H9 (cell line): Measurements from ENCODE around the gene FAM204A. TPM values are rescaled to one million over a fixed set of nuclear protein-coding genes. Genes with fewer than 3 reads are reported as not detected.

Source experiments
- DNase-seq: peaks from one replicate; pipeline ENCODE4 v3.0.0-alpha.2; 2017
- H2AFZ ChIP-seq: one replicate; pipeline ENCODE4 v1.6.1; 2013; ENCODE audit warnings: mild to moderate bottlenecking, low read length, control low read depth, moderate library complexity
- H2AK5ac ChIP-seq: 2 replicates; pipeline ENCODE4 v1.6.1; 2013; ENCODE audit warnings: low read length, control low read depth, mixed read lengths; ENCODE audit not compliant: insufficient read length
- H2BK120ac ChIP-seq: one replicate; pipeline ENCODE4 v1.6.1; 2013; ENCODE audit warnings: low read depth, mild to moderate bottlenecking, low read length, control low read depth, inconsistent platforms; ENCODE audit not compliant: poor library complexity, severe bottlenecking
- H2BK12ac ChIP-seq: 2 replicates; pipeline ENCODE4 v1.6.1; 2013; ENCODE audit warnings: low read length, control low read depth, mixed read lengths, low read depth; ENCODE audit not compliant: insufficient read length
- H2BK15ac ChIP-seq: 2 replicates; pipeline ENCODE4 v1.6.1; 2013; ENCODE audit warnings: low read depth, low read length, control low read depth
- H2BK20ac ChIP-seq: one replicate; pipeline ENCODE4 v1.6.1; 2013; ENCODE audit warnings: low read depth, mild to moderate bottlenecking, low read length, control low read depth, inconsistent platforms; ENCODE audit not compliant: poor library complexity, severe bottlenecking
- H2BK5ac ChIP-seq: 2 replicates; pipeline ENCODE4 v1.6.1; 2013; ENCODE audit warnings: low read length, control low read depth, mixed read lengths; ENCODE audit not compliant: insufficient read length
- H3K14ac ChIP-seq: 2 replicates; pipeline ENCODE4 v1.6.1; 2013; ENCODE audit warnings: low read length, control low read depth; ENCODE audit not compliant: insufficient read depth
- H3K18ac ChIP-seq: 2 replicates; pipeline ENCODE4 v1.6.1; 2013; ENCODE audit warnings: low read depth, mild to moderate bottlenecking, mixed read lengths, low read length, control low read depth; ENCODE audit not compliant: insufficient read length
- H3K23ac ChIP-seq: 2 replicates; pipeline ENCODE4 v1.6.1; 2013; ENCODE audit warnings: low read length, control low read depth, mixed read lengths, low read depth; ENCODE audit not compliant: insufficient read length
- H3K23me2 ChIP-seq: 2 replicates; pipeline ENCODE4 v1.6.1; 2013; ENCODE audit warnings: low read depth, mild to moderate bottlenecking, mixed read lengths, low read length, control low read depth; ENCODE audit not compliant: insufficient read length, poor library complexity, severe bottlenecking
- H3K27ac ChIP-seq: 2 replicates; pipeline ENCODE4 v1.5.1; 2013; ENCODE audit warnings: low read length, control low read depth, mixed read lengths, low read depth; ENCODE audit not compliant: insufficient read length
- H3K27me3 ChIP-seq: 2 replicates; pipeline ENCODE4 v1.6.1; 2013; ENCODE audit warnings: low read length, control low read depth, inconsistent platforms; ENCODE audit not compliant: insufficient read depth
- H3K4ac ChIP-seq: 2 replicates; pipeline ENCODE4 v1.6.1; 2013; ENCODE audit warnings: low read depth, mild to moderate bottlenecking, control low read depth, inconsistent platforms, low read length, moderate library complexity
- H3K4me1 ChIP-seq: 2 replicates; pipeline ENCODE4 v1.6.1; 2013; ENCODE audit warnings: low read length, control low read depth, inconsistent platforms; ENCODE audit not compliant: insufficient read depth
- H3K4me2 ChIP-seq: 2 replicates; pipeline ENCODE4 v1.6.1; 2013; ENCODE audit warnings: low read length, control low read depth, mixed read lengths; ENCODE audit not compliant: insufficient read length, insufficient read depth
- H3K56ac ChIP-seq: 2 replicates; pipeline ENCODE4 v1.6.1; 2013; ENCODE audit warnings: low read depth, mild to moderate bottlenecking, mixed read lengths, low read length, control low read depth; ENCODE audit not compliant: insufficient read length
- H3K79me1 ChIP-seq: 2 replicates; pipeline ENCODE4 v1.6.1; 2013; ENCODE audit warnings: low read depth, mild to moderate bottlenecking, moderate library complexity, low read length, control low read depth, inconsistent platforms; ENCODE audit not compliant: insufficient read depth, poor library complexity, severe bottlenecking
- H3K79me2 ChIP-seq: 2 replicates; pipeline ENCODE4 v1.6.1; 2013; ENCODE audit warnings: low read length, control low read depth, inconsistent platforms; ENCODE audit not compliant: insufficient read depth
- H3K9ac ChIP-seq: 2 replicates; pipeline ENCODE4 v1.6.1; 2013; ENCODE audit warnings: low read length, control low read depth, mixed read lengths; ENCODE audit not compliant: insufficient read length; ENCODE audit errors: extremely low read depth
- H3K9me3 ChIP-seq: one replicate; pipeline ENCODE4 v1.6.1; 2013; ENCODE audit warnings: low read depth, low read length, inconsistent platforms; ENCODE audit not compliant: control insufficient read depth
- H3T11ph ChIP-seq: one replicate; pipeline ENCODE4 v1.6.1; 2013; ENCODE audit warnings: mild to moderate bottlenecking, low read length, control low read depth, inconsistent platforms
- H4K20me1 ChIP-seq: one replicate; pipeline ENCODE4 v1.6.1; 2013; ENCODE audit not compliant: control insufficient read depth, insufficient read length, insufficient read depth
- H4K5ac ChIP-seq: 2 replicates; pipeline ENCODE4 v1.6.1; 2013; ENCODE audit warnings: low read depth, mild to moderate bottlenecking, mixed read lengths, low read length, control low read depth; ENCODE audit not compliant: insufficient read length
- H4K8ac ChIP-seq: replicated peaks from 2 replicates; pipeline ENCODE4 v1.6.1; 2013; ENCODE audit warnings: low read length, control low read depth, mixed read lengths, low read depth; ENCODE audit not compliant: insufficient read length
- H4K91ac ChIP-seq: 2 replicates; pipeline ENCODE4 v1.6.1; 2013; ENCODE audit warnings: low read depth, mild to moderate bottlenecking, moderate library complexity, mixed read lengths, low read length, control low read depth; ENCODE audit not compliant: insufficient read length
- H3K27ac Mint-ChIP-seq, 3 experiments: 2 replicates in 2 of 3; 3 replicates in 1 of 3; pipeline ENCODE4 v1.8.0; 2020 to 2021; ENCODE audit warnings: mixed read lengths in 3 of 3, mild to moderate bottlenecking in 1 of 3, moderate library complexity in 1 of 3
- H3K27me3 Mint-ChIP-seq: 2 replicates; pipeline ENCODE4 v1.8.0; 2021; ENCODE audit warnings: low read depth, mild to moderate bottlenecking, moderate library complexity, mixed read lengths
- H3K36me3 Mint-ChIP-seq, 3 experiments: 2 replicates in 2 of 3; 3 replicates in 1 of 3; pipeline ENCODE4 v1.8.0; 2020 to 2021; ENCODE audit warnings: low read depth in 3 of 3, mixed read lengths in 3 of 3; ENCODE audit not compliant: insufficient read depth in 1 of 3
- H3K4me1 Mint-ChIP-seq, 2 experiments: 2 replicates each; pipeline ENCODE4 v1.8.0; 2020; ENCODE audit warnings: mixed read lengths in 2 of 2
- H3K4me3 Mint-ChIP-seq, 2 experiments: 2 replicates in 1 of 2; 3 replicates in 1 of 2; pipeline ENCODE4 v1.8.0; 2020 to 2021; ENCODE audit warnings: mild to moderate bottlenecking in 2 of 2, mixed read lengths in 2 of 2, moderate library complexity in 1 of 2
- H3K9me3 Mint-ChIP-seq, 2 experiments: 2 replicates in 1 of 2; 3 replicates in 1 of 2; pipeline ENCODE4 v1.8.0; 2020; ENCODE audit warnings: mild to moderate bottlenecking in 2 of 2, mixed read lengths in 2 of 2, moderate library complexity in 1 of 2
- total RNA-seq: library from RNA; stranded (reverse); gene quantifications from 2 replicates; pipeline ENCODE4 v1.2.1, GENCODE V29; 2021
- TF ChIP-seq, protein P1 (sequence below): fragments of 200-600 bp; sonication (generic); conservative IDR thresholded peaks from 3 replicates; pipeline ENCODE4 v1.8.0; 2021; ENCODE audit warnings: antibody characterized with exemption, mild to moderate bottlenecking

Gene FAM204A
- total RNA-seq, 1 experiment from 2014 or later, result 42.5 TPM

DNA sequence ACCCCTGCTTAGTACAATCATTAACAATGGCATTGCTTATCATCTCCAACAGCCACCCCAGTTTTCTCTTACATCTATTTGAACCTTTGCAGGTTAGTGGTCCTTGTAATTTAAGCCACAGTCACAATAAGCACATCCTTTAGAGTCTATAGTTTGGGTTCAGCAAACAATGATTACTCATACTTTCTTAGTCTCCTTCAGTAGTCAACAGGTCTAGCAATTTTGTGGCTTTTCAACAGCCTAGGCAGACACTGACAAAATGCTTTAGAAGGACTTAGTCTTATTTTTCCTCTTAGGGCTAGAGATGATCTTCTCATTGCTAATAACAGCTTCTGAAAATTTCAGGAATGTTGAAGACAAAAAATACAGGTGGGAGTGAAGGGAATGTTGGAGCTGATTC is 32.3 kb upstream of the FAM204A start:
- H3K79me1 ChIP-seq, result no peaks in the 10 kb centered on the region
- no peak overlapping the region for H3K27ac ChIP-seq
- no peak overlapping the region for H2BK12ac ChIP-seq
- Mint-ChIP-seq H3K27ac (no peak overlapping the region), H3K4me3 (no peak overlapping the region), H3K36me3 (no peaks in the 10 kb centered on the region), H3K4me1 (0 out of 4 replicates have a peak, but pooled peaks cover 0 to 4% of the 10 kb centered on the region in 2 experiments), H3K27me3 (peaks cover 5% of the 10 kb centered on the region), H3K9me3 (no peaks in the 10 kb centered on the region)
- H4K8ac ChIP-seq, result no peak overlapping the region
- no peak overlapping the region for H2BK120ac ChIP-seq
- no peak overlapping the region for H3K23ac ChIP-seq
- TF ChIP-seq, protein P1, sequence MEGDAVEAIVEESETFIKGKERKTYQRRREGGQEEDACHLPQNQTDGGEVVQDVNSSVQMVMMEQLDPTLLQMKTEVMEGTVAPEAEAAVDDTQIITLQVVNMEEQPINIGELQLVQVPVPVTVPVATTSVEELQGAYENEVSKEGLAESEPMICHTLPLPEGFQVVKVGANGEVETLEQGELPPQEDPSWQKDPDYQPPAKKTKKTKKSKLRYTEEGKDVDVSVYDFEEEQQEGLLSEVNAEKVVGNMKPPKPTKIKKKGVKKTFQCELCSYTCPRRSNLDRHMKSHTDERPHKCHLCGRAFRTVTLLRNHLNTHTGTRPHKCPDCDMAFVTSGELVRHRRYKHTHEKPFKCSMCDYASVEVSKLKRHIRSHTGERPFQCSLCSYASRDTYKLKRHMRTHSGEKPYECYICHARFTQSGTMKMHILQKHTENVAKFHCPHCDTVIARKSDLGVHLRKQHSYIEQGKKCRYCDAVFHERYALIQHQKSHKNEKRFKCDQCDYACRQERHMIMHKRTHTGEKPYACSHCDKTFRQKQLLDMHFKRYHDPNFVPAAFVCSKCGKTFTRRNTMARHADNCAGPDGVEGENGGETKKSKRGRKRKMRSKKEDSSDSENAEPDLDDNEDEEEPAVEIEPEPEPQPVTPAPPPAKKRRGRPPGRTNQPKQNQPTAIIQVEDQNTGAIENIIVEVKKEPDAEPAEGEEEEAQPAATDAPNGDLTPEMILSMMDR, result no peak
- no peaks in the 10 kb centered on the region for H4K20me1 ChIP-seq
- no peak overlapping the region for H3K14ac ChIP-seq
- no peak overlapping the region for H3K56ac ChIP-seq
- H3K79me2 ChIP-seq, result no peaks in the 10 kb centered on the region
- H2BK20ac ChIP-seq, result no peak overlapping the region
- no peak overlapping the region for H3K18ac ChIP-seq
- H3K4me1 ChIP-seq, result no peaks in the 10 kb centered on the region
- no peak overlapping the region for H3K4me2 ChIP-seq
- no peak overlapping the region for H2AK5ac ChIP-seq
- H2BK15ac ChIP-seq, result no peak overlapping the region
- H3K27me3 ChIP-seq, result no peaks in the 10 kb centered on the region
- H4K91ac ChIP-seq, result no peak overlapping the region
- H3K9me3 ChIP-seq, result no peaks in the 10 kb centered on the region
- H3K23me2 ChIP-seq, result no peaks in the 10 kb centered on the region
- H3K9ac ChIP-seq, result no peak overlapping the region
- H3T11ph ChIP-seq, result no peak overlapping the region
- DNase-seq, result no peak
- no peak overlapping the region for H2BK5ac ChIP-seq
- H3K4ac ChIP-seq, result no peak overlapping the region
- H4K5ac ChIP-seq, result no peak overlapping the region
- no peak overlapping the region for H2AFZ ChIP-seq
